ENCODE data around the gene GRM1. TPM values are rescaled to one million over a fixed set of nuclear protein-coding genes. Genes with fewer than 3 reads are reported as not detected.

Gene GRM1
- total RNA-seq, 2 donors from 2014 or later = 0.57 to 0.62 TPM

DNA sequence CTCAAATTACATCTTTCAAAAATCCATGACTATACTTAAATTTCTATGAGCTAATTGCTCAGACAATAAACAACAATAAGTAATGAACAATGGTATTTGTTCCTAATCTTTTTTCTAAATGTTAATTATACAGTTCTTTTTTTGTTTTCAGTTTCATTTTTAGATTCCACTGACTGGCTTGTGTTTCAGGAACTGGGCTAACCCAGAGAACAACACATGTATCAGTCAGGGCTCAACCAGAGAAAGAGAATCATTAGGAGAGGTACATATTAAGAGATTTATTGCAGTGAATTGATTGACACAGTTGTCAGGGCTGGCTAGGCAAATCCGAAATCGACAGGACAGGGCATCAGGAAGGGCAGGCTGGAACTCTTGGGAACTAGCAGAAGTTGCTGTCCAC, 182.8 kb downstream of the GRM1 start:
- H3K27ac Mint-ChIP-seq = no peak overlapping the region
- peaks cover 7% of the 10 kb centered on the region for H3K4me1 Mint-ChIP-seq
- H3K4me3 Mint-ChIP-seq = no peak overlapping the region
- H3K9me3 Mint-ChIP-seq = peaks cover 11% of the 10 kb centered on the region
- TF ChIP-seq, protein P1, sequence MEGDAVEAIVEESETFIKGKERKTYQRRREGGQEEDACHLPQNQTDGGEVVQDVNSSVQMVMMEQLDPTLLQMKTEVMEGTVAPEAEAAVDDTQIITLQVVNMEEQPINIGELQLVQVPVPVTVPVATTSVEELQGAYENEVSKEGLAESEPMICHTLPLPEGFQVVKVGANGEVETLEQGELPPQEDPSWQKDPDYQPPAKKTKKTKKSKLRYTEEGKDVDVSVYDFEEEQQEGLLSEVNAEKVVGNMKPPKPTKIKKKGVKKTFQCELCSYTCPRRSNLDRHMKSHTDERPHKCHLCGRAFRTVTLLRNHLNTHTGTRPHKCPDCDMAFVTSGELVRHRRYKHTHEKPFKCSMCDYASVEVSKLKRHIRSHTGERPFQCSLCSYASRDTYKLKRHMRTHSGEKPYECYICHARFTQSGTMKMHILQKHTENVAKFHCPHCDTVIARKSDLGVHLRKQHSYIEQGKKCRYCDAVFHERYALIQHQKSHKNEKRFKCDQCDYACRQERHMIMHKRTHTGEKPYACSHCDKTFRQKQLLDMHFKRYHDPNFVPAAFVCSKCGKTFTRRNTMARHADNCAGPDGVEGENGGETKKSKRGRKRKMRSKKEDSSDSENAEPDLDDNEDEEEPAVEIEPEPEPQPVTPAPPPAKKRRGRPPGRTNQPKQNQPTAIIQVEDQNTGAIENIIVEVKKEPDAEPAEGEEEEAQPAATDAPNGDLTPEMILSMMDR (conservative IDR thresholded peaks at IDR 0.05) = no peak
- peaks cover 4% of the 10 kb centered on the region for H3K27me3 Mint-ChIP-seq (ENCODE audit: insufficient read depth)
- no peak overlapping the region for H3K27ac ChIP-seq (ENCODE audit: low read depth, low read length)
- DNase-seq = no peak
- H3K9me3 ChIP-seq (ENCODE audit: control insufficient read depth, low read length) = peaks cover 12% of the 10 kb centered on the region
- no peak overlapping the region for H3K9ac ChIP-seq (ENCODE audit: extremely low read depth, low read length, poor library complexity, severe bottlenecking)
- WGBS, 2 experiments (ENCODE audit: insufficient coverage in 1 of 2, insufficient read length in 1 of 2) = 90 to 100% methylated on average over 2 of the region's 2 CpGs
- H3K4me3 ChIP-seq (ENCODE audit: low read length) = no peak overlapping the region
- H3K36me3 ChIP-seq (ENCODE audit: control insufficient read depth, insufficient read depth, low read length) = no peaks in the 10 kb centered on the region
- no peaks in the 10 kb centered on the region for H3K4me1 ChIP-seq (ENCODE audit: control insufficient read depth, insufficient read depth, low read length)
- no peaks in the 10 kb centered on the region for H3K27me3 ChIP-seq (ENCODE audit: control insufficient read depth, insufficient read depth, low read length, poor library complexity, severe bottlenecking)
- H3K36me3 Mint-ChIP-seq (ENCODE audit: low read depth) = no peaks in the 10 kb centered on the region

DNA sequence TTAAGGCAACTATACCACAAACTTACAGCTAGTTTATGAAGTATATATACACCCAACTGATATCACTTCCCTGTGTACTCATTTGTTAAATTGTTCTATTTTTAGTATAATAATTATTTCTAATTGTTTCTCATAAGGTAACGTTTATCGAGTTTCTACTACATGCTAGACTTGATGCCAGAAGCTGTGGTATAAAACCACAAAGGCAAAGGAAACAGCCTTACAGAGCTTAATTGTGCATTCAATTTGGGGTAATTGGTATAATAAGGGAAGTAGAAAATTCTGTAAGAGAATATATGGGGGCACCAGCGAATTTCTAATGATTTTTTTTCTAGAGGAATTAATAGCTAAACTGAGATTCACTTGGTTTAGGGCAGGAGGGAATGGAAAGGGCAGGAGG, 183.9 kb downstream of the GRM1 start:
- Histone ChIP-seq H3K9ac (ENCODE audit: extremely low read depth, low read length, poor library complexity, severe bottlenecking) (no peak overlapping the region), H3K4me3 (ENCODE audit: low read length) (no peak overlapping the region), H3K27ac (ENCODE audit: low read depth, low read length) (no peak overlapping the region), H3K4me1 (ENCODE audit: control insufficient read depth, insufficient read depth, low read length) (no peaks in the 10 kb centered on the region), H3K9me3 (ENCODE audit: control insufficient read depth, low read length) (peaks cover under 1% of the 10 kb centered on the region), H3K36me3 (ENCODE audit: control insufficient read depth, insufficient read depth, low read length) (no peaks in the 10 kb centered on the region), H3K27me3 (ENCODE audit: control insufficient read depth, insufficient read depth, low read length, poor library complexity, severe bottlenecking) (no peaks in the 10 kb centered on the region)
- no peak for DNase-seq
- TF ChIP-seq, protein P1 (conservative IDR thresholded peaks at IDR 0.05) = no peak
- WGBS, 2 experiments (ENCODE audit: insufficient coverage in 1 of 2, insufficient read length in 1 of 2) = 87 to 89% methylated on average over 3 of the region's 3 CpGs
- Mint-ChIP-seq H3K36me3 (ENCODE audit: low read depth) (no peaks in the 10 kb centered on the region), H3K27me3 (ENCODE audit: insufficient read depth) (peaks cover 4% of the 10 kb centered on the region), H3K9me3 (peaks cover 1% of the 10 kb centered on the region), H3K4me3 (no peak overlapping the region), H3K4me1 (peaks cover 7% of the 10 kb centered on the region), H3K27ac (no peak overlapping the region)

DNA sequence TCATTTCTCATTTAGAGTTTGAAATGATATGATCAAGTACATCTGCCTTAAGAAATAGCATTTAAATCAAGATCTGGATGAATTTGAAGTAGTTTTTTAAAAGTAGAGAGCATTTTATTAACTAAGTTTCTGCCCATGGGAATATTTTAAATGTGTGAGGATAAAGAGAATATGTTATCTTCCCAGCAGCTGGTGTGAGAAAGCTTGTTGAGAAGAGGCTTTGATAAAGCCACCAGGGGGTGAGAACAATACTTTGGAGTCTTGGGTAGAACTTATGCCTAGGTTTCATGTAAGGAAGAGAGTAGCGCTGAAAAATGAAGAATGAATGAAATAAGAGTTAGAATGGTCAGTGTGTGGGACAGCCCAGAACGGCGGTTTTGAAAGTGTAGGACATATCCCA, 190.2 kb downstream of the GRM1 start:
- Histone ChIP-seq H3K27ac (ENCODE audit: low read depth, low read length) (no peak overlapping the region), H3K36me3 (ENCODE audit: control insufficient read depth, insufficient read depth, low read length) (no peaks in the 10 kb centered on the region), H3K4me1 (ENCODE audit: control insufficient read depth, insufficient read depth, low read length) (peaks cover 12% of the 10 kb centered on the region), H3K9me3 (ENCODE audit: control insufficient read depth, low read length) (peaks cover 5% of the 10 kb centered on the region), H3K4me3 (ENCODE audit: low read length) (no peak overlapping the region), H3K27me3 (ENCODE audit: control insufficient read depth, insufficient read depth, low read length, poor library complexity, severe bottlenecking) (no peaks in the 10 kb centered on the region), H3K9ac (ENCODE audit: extremely low read depth, low read length, poor library complexity, severe bottlenecking) (no peak overlapping the region)
- Mint-ChIP-seq H3K27me3 (ENCODE audit: insufficient read depth) (no peaks in the 10 kb centered on the region), H3K36me3 (ENCODE audit: low read depth) (no peaks in the 10 kb centered on the region), H3K4me3 (no peak overlapping the region), H3K9me3 (peaks cover 3% of the 10 kb centered on the region), H3K4me1 (peaks cover 4% of the 10 kb centered on the region), H3K27ac (no peak overlapping the region)
- TF ChIP-seq, protein P1 (conservative IDR thresholded peaks at IDR 0.05) = no peak
- no peak for DNase-seq
- 77 to 92% methylated on average over 3 of the region's 3 CpGs for WGBS, 2 experiments (ENCODE audit: insufficient coverage in 1 of 2, insufficient read length in 1 of 2)

Measured in endodermal cell (in vitro differentiated cells).